ENCODE results near the gene ROR1. TPM values are rescaled to one million over a fixed set of nuclear protein-coding genes. Genes with fewer than 3 reads are reported as not detected.
A peak's percentile ranks its signal among the peaks of the same experiment; 100 is the strongest.

The ROR1 gene
- total RNA-seq, 1 donor = 52.5 TPM

DNA sequence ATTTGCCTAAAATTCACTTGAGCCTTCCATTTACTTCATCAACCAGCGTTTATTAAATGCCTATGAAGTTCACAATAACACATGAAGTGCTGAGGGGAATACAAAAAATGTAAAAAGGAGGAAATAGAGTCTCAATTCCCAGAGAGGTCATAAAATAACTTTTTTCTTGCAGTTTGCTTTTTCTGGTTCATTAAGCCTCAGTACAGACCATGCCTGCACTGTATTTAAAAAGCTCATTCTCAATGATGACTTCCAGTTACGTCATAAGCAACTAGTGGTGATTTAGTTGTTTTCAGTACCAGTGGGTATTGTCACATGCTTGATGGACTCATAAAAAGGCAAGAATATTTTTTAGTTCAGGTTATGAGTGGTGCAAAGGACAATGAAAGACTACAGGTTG lies 269.5 kb downstream of the ROR1 start:
- Histone ChIP-seq H3K4me2 (ENCODE audit: insufficient read depth, low read length) (peak overlapping the region; percentile 70), H3K36me3 (ENCODE audit: insufficient read depth, low read length) (no peaks in the 10 kb centered on the region), H3K4me1 (ENCODE audit: insufficient read depth, low read length) (peaks cover 58% of the 10 kb centered on the region), H3K27me3 (ENCODE audit: insufficient read depth, low read length) (no peaks in the 10 kb centered on the region), H3K27ac (ENCODE audit: low read depth, low read length) (peak overlapping the region; percentile 96), H4K20me1 (ENCODE audit: insufficient read depth, low read length) (no peaks in the 10 kb centered on the region), H3K9me3 (ENCODE audit: low read depth, low read length) (no peaks in the 10 kb centered on the region), H3K4me3 (ENCODE audit: insufficient read depth, low read length) (no peak overlapping the region), H2AFZ (ENCODE audit: low read length) (no peak overlapping the region), H3K79me2 (ENCODE audit: insufficient read depth, low read length) (peaks cover 2% of the 10 kb centered on the region)
- no peak for DNase-seq (ENCODE audit: insufficient read length, low spot score, missing footprints)
- TF ChIP-seq, protein P1, sequence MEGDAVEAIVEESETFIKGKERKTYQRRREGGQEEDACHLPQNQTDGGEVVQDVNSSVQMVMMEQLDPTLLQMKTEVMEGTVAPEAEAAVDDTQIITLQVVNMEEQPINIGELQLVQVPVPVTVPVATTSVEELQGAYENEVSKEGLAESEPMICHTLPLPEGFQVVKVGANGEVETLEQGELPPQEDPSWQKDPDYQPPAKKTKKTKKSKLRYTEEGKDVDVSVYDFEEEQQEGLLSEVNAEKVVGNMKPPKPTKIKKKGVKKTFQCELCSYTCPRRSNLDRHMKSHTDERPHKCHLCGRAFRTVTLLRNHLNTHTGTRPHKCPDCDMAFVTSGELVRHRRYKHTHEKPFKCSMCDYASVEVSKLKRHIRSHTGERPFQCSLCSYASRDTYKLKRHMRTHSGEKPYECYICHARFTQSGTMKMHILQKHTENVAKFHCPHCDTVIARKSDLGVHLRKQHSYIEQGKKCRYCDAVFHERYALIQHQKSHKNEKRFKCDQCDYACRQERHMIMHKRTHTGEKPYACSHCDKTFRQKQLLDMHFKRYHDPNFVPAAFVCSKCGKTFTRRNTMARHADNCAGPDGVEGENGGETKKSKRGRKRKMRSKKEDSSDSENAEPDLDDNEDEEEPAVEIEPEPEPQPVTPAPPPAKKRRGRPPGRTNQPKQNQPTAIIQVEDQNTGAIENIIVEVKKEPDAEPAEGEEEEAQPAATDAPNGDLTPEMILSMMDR (IDR thresholded peaks at IDR 0.05; ENCODE audit: extremely low read depth, low read depth, low read length) = no peak

DNA sequence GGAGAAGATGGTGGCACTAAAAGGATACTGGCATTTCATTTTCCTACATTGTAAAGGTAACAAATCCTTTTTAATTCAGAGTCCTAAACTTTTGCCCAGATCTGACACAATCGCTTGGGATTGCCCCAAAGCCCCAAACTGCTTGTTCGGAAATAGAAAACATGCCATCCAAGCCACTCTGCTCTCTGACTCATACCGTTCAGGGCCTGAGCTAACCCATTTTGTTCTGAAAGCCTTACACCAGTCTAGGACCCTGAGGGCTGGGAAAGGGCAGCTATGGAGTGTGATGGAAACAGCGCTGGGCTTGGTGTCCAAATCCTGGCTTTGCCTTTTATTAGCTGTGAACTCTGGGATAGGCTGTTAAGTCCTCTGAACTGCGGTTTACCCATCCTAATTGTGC lies 270.2 kb downstream of the ROR1 start:
- DNase-seq (ENCODE audit: insufficient read length, low spot score, missing footprints) = peak; percentile 21
- no peaks in the 10 kb centered on the region for H3K9me3 ChIP-seq (ENCODE audit: low read depth, low read length)
- H3K4me3 ChIP-seq (ENCODE audit: insufficient read depth, low read length) = no peak overlapping the region
- no peaks in the 10 kb centered on the region for H3K27me3 ChIP-seq (ENCODE audit: insufficient read depth, low read length)
- peaks cover 51% of the 10 kb centered on the region for H3K4me1 ChIP-seq (ENCODE audit: insufficient read depth, low read length)
- TF ChIP-seq, protein P1 (IDR thresholded peaks at IDR 0.05; ENCODE audit: extremely low read depth, low read depth, low read length) = no peak
- H4K20me1 ChIP-seq (ENCODE audit: insufficient read depth, low read length) = no peaks in the 10 kb centered on the region
- H3K79me2 ChIP-seq (ENCODE audit: insufficient read depth, low read length) = peaks cover 2% of the 10 kb centered on the region
- no peaks in the 10 kb centered on the region for H3K36me3 ChIP-seq (ENCODE audit: insufficient read depth, low read length)
- H2AFZ ChIP-seq (ENCODE audit: low read length) = no peak overlapping the region
- H3K4me2 ChIP-seq (ENCODE audit: insufficient read depth, low read length) = peak overlapping the region; percentile 42
- H3K27ac ChIP-seq (ENCODE audit: low read depth, low read length) = peak overlapping the region; percentile 96

DNA sequence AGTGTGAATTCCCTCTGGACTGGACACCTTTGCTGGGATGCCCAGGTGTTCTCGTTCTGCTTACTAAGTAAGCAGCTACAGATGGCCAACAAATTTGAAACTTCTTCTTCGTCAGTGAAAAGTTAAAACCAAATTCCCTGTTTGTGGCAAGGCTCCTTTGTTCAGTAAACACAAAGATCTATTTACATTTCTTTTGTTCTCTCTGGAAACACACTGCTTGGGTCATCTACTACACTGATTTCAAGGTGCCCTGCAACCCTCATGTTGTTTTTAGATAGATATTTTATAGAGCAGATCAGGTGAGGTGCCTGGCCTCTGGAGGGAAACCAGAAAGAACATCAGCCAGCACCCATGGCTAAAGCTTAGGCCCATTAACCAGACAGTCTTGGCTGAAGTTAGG lies 272.4 kb downstream of the ROR1 start:
- no peak overlapping the region for H3K27ac ChIP-seq (ENCODE audit: low read depth, low read length)
- TF ChIP-seq, protein P1 (IDR thresholded peaks at IDR 0.05; ENCODE audit: extremely low read depth, low read depth, low read length) = no peak
- peaks cover 34% of the 10 kb centered on the region for H3K4me1 ChIP-seq (ENCODE audit: insufficient read depth, low read length)
- H3K4me3 ChIP-seq (ENCODE audit: insufficient read depth, low read length) = no peak overlapping the region
- H3K79me2 ChIP-seq (ENCODE audit: insufficient read depth, low read length) = peaks cover 2% of the 10 kb centered on the region
- H3K9me3 ChIP-seq (ENCODE audit: low read depth, low read length) = no peaks in the 10 kb centered on the region
- no peak overlapping the region for H2AFZ ChIP-seq (ENCODE audit: low read length)
- DNase-seq (ENCODE audit: insufficient read length, low spot score, missing footprints) = no peak
- no peaks in the 10 kb centered on the region for H3K36me3 ChIP-seq (ENCODE audit: insufficient read depth, low read length)
- H4K20me1 ChIP-seq (ENCODE audit: insufficient read depth, low read length) = no peaks in the 10 kb centered on the region
- no peak overlapping the region for H3K4me2 ChIP-seq (ENCODE audit: insufficient read depth, low read length)
- no peaks in the 10 kb centered on the region for H3K27me3 ChIP-seq (ENCODE audit: insufficient read depth, low read length)

DNA sequence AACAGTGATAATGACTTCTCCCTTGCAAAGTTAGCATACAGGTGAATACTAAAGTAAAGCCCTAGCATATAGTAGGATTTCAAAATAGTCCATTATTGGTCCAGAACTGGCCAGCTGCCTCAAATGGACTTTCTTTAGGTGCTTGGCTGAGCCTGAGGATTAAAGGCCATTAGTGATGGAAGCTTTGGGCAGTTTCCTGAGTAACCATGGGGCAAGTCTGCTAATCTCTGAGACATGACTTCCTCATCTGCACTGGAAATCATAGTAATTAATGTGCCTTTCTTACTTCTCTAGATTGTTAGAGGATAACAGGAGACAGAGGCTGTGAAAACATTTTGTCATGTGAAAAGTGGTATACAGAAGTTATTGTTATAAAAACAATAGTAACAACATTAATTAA lies 273.1 kb downstream of the ROR1 start:
- Histone ChIP-seq H4K20me1 (ENCODE audit: insufficient read depth, low read length) (no peaks in the 10 kb centered on the region), H3K27me3 (ENCODE audit: insufficient read depth, low read length) (no peaks in the 10 kb centered on the region), H3K27ac (ENCODE audit: low read depth, low read length) (no peak overlapping the region), H3K36me3 (ENCODE audit: insufficient read depth, low read length) (no peaks in the 10 kb centered on the region), H3K4me1 (ENCODE audit: insufficient read depth, low read length) (peaks cover 29% of the 10 kb centered on the region), H3K4me2 (ENCODE audit: insufficient read depth, low read length) (peak overlapping the region; percentile 7), H3K9me3 (ENCODE audit: low read depth, low read length) (no peaks in the 10 kb centered on the region), H3K4me3 (ENCODE audit: insufficient read depth, low read length) (no peak overlapping the region), H3K79me2 (ENCODE audit: insufficient read depth, low read length) (peaks cover 2% of the 10 kb centered on the region), H2AFZ (ENCODE audit: low read length) (no peak overlapping the region)
- TF ChIP-seq, protein P1 (IDR thresholded peaks at IDR 0.05; ENCODE audit: extremely low read depth, low read depth, low read length) = no peak
- no peak for DNase-seq (ENCODE audit: insufficient read length, low spot score, missing footprints)

All from osteoblast (primary cell).